ENCODE results near the gene TSC1. TPM values are rescaled to one million over a fixed set of nuclear protein-coding genes. Genes with fewer than 3 reads are reported as not detected.

Gene TSC1
- total and polyA plus RNA-seq, 3 donors from 2014 or later, result 78.4 to 108 (median 100) TPM

GRCh38 chr9:132898051-132898450 is 46.4 kb downstream of the TSC1 start:
- Histone ChIP-seq H3K9me3 (no peaks in the 10 kb centered on the region), H3K4me3 (no peak overlapping the region), H3K36me3 (ENCODE audit: low read depth, missing control alignments) (no peaks in the 10 kb centered on the region), H3K27ac (no peak overlapping the region), H3K27me3 (no peaks in the 10 kb centered on the region), H3K4me1 (peaks cover 23% of the 10 kb centered on the region)
- intact Hi-C loops (cut with DNase I; ENCODE audit: low total_unique reads), result no loop called here
- TF ChIP-seq, protein P1, sequence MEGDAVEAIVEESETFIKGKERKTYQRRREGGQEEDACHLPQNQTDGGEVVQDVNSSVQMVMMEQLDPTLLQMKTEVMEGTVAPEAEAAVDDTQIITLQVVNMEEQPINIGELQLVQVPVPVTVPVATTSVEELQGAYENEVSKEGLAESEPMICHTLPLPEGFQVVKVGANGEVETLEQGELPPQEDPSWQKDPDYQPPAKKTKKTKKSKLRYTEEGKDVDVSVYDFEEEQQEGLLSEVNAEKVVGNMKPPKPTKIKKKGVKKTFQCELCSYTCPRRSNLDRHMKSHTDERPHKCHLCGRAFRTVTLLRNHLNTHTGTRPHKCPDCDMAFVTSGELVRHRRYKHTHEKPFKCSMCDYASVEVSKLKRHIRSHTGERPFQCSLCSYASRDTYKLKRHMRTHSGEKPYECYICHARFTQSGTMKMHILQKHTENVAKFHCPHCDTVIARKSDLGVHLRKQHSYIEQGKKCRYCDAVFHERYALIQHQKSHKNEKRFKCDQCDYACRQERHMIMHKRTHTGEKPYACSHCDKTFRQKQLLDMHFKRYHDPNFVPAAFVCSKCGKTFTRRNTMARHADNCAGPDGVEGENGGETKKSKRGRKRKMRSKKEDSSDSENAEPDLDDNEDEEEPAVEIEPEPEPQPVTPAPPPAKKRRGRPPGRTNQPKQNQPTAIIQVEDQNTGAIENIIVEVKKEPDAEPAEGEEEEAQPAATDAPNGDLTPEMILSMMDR (IDR thresholded peaks at IDR 0.05), result no peak
- TF ChIP-seq POLR2A (IDR thresholded peaks at IDR 0.05), result no peak
- 96 to 99% methylated on average over 7 of the region's 7 CpGs for WGBS, 2 donors
- no peak for DNase-seq

DNA sequence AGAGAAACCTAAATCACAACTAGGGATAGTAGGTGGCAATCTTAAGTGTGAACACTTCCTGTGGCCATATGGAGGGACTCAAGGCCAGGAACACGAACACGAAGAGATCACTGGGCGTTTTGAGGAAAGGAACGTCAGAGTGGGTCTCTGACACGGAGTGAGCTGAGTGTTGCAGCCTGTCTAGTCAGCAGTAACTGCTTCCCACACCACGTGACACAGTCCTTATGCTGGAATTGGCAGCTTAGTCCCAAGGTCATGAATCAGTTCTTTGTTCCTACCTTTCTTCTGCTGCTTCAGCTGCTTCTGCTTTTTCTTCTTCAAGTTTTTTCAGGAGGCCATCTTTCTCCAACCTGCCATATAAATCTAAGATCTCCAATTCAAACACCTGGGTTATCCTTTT is 47.5 kb downstream of the TSC1 start:
- Histone ChIP-seq H3K4me3 (no peak overlapping the region), H3K27me3 (no peaks in the 10 kb centered on the region), H3K27ac (peak overlapping the region; percentile 77 to 81), H3K36me3 (ENCODE audit: low read depth, missing control alignments) (no peaks in the 10 kb centered on the region), H3K4me1 (peaks cover 16% of the 10 kb centered on the region), H3K9me3 (no peaks in the 10 kb centered on the region)
- 32 to 48% methylated on average over 6 of the region's 6 CpGs for WGBS, 2 donors
- TF ChIP-seq, protein P1 (IDR thresholded peaks at IDR 0.05), result no peak
- no peak for TF ChIP-seq POLR2A (IDR thresholded peaks at IDR 0.05)
- intact Hi-C loops (cut with DNase I; ENCODE audit: low total_unique reads), result no loop called here
- DNase-seq, result peak; percentile 90

DNA sequence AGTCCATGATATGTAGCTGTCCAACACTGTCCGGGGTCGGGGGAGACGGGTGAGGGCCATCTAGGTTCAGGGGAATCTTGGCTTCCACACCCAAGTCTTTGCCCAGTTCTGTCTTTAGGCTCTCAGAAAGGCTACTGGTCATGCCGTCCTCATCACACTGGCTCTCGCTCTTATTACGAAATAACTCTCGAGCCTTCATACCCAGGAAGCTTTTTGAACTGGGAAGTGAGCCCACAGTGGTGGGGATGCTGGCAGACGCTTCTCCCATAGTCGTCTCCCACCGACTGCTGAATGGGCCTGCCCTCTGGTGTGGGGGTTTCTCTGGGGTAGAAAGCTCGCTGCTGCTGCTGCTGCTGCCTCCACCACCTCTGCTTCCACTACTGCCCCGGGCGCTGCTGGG is 48.2 kb downstream of the TSC1 start:
- H3K36me3 ChIP-seq (ENCODE audit: low read depth, missing control alignments), result no peaks in the 10 kb centered on the region
- peak overlapping the region; percentile 77 to 81 for H3K27ac ChIP-seq
- intact Hi-C loops (cut with DNase I; ENCODE audit: low total_unique reads), result no loop called here
- TF ChIP-seq POLR2A (IDR thresholded peaks at IDR 0.05), result no peak
- TF ChIP-seq, protein P1 (IDR thresholded peaks at IDR 0.05), result no peak
- no peak overlapping the region for H3K4me3 ChIP-seq
- no peak for DNase-seq
- H3K9me3 ChIP-seq, result no peaks in the 10 kb centered on the region
- H3K27me3 ChIP-seq, result no peaks in the 10 kb centered on the region
- WGBS, 2 donors, result 80 to 93% methylated on average over 13 of the region's 13 CpGs
- H3K4me1 ChIP-seq, result peaks cover 15% of the 10 kb centered on the region

GRCh38 chr9:132894862-132895835 is 49.3 kb downstream of the TSC1 start:
- Histone ChIP-seq H3K27me3 (no peaks in the 10 kb centered on the region), H3K4me1 (peaks cover 15% of the 10 kb centered on the region), H3K36me3 (ENCODE audit: low read depth, missing control alignments) (no peaks in the 10 kb centered on the region), H3K4me3 (no peak overlapping the region), H3K9me3 (no peaks in the 10 kb centered on the region), H3K27ac (peak overlapping the region; percentile 56 to 77)
- intact Hi-C loops (cut with DNase I; ENCODE audit: low total_unique reads), result no loop called here
- WGBS, 2 donors, result 68 to 77% methylated on average over 9 of the region's 9 CpGs
- no peak for DNase-seq
- TF ChIP-seq, protein P1 (IDR thresholded peaks at IDR 0.05), result no peak
- no peak for TF ChIP-seq POLR2A (IDR thresholded peaks at IDR 0.05)

Data from testis (tissue), 3 donors.